Stimulated activated naive B cell treated with anti-CD40 and anti-IgM and Interleukin-4, amounts not matched to agents 10 μg/mL and 1 μg/mL and 100 μg/mL, for 72 hours (primary cell): ENCODE results near the gene PI4KA.
"Not testable (repeated sequence)": the region's sequence is repeated elsewhere in the genome, so short reads cannot be mapped to it uniquely, and the experiment has no call there.

Experiments
- ATAC-seq, 2 donors: fragments of 150-1000 bp; cut with Tn5 transposase; replicated peaks; 2 replicates each; pipeline ENCODE4 v1.10.0; 2021; ENCODE audit warnings: moderate library complexity in 1 of 2
- DNase-seq: peaks from one replicate; pipeline ENCODE4 v3.0.0; 2021
- H3K27ac Mint-ChIP-seq: one replicate; pipeline ENCODE4 v1.8.0; 2022; ENCODE audit warnings: mild to moderate bottlenecking, mixed read lengths
- H3K27me3 Mint-ChIP-seq, 2 donors: one replicate each; pipeline ENCODE4 v1.8.0; 2022; ENCODE audit warnings: mixed read lengths in 2 of 2
- H3K36me3 Mint-ChIP-seq, 2 donors: one replicate each; pipeline ENCODE4 v1.8.0; 2022; ENCODE audit warnings: mixed read lengths in 2 of 2, mild to moderate bottlenecking in 1 of 2
- H3K4me1 Mint-ChIP-seq, 2 donors: one replicate each; pipeline ENCODE4 v1.8.0; 2022; ENCODE audit warnings: mixed read lengths in 2 of 2, mild to moderate bottlenecking in 1 of 2
- H3K4me3 Mint-ChIP-seq, 2 donors: one replicate each; pipeline ENCODE4 v1.8.0; 2022; ENCODE audit warnings: mild to moderate bottlenecking in 2 of 2, mixed read lengths in 2 of 2, moderate library complexity in 1 of 2
- H3K9me3 Mint-ChIP-seq, 2 donors: one replicate each; pipeline ENCODE4 v1.8.0; 2022; ENCODE audit warnings: mixed read lengths in 2 of 2, mild to moderate bottlenecking in 1 of 2

Gene PI4KA

DNA sequence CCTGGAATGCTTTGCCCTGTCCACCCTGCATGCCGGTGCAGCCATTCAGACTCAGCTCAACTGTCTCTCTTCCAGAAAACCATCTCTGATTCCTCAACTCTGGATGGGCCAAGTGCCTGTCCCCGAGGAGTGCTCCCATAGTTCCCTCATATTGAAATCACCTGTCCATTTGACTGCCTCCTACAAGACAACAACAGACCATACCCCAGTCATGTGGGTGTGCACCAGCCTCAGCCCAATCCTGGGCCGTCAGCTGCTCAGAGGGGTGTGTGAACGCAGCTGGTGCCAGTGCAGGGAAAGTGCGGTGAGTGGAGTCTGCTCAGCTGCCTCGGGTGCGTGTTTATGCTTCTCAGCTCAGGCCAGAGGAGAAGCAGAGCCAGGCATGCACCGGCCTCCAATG, 126.2 kb downstream of the PI4KA start:
- not testable (repeated sequence) for ATAC-seq, H3K27me3 Mint-ChIP-seq, H3K9me3 Mint-ChIP-seq, H3K4me3 Mint-ChIP-seq, H3K27ac Mint-ChIP-seq, H3K4me1 Mint-ChIP-seq, DNase-seq
- peaks cover 27 to 38% of the 10 kb centered on the region in 2 donors for H3K36me3 Mint-ChIP-seq

- no peak overlapping the region for H3K27ac Mint-ChIP-seq
- no peaks in the 10 kb centered on the region for H3K9me3 Mint-ChIP-seq
- H3K4me3 Mint-ChIP-seq: no peak overlapping the region
- no peak for DNase-seq
- ATAC-seq: no peak
- no peaks in the 10 kb centered on the region for H3K4me1 Mint-ChIP-seq
- peaks cover 35 to 58% of the 10 kb centered on the region in 2 donors for H3K36me3 Mint-ChIP-seq
- no peaks in the 10 kb centered on the region for H3K27me3 Mint-ChIP-seq
Observed at GRCh38 chr22:20729194-20729593, 129.4 kb downstream of the PI4KA start.

DNA sequence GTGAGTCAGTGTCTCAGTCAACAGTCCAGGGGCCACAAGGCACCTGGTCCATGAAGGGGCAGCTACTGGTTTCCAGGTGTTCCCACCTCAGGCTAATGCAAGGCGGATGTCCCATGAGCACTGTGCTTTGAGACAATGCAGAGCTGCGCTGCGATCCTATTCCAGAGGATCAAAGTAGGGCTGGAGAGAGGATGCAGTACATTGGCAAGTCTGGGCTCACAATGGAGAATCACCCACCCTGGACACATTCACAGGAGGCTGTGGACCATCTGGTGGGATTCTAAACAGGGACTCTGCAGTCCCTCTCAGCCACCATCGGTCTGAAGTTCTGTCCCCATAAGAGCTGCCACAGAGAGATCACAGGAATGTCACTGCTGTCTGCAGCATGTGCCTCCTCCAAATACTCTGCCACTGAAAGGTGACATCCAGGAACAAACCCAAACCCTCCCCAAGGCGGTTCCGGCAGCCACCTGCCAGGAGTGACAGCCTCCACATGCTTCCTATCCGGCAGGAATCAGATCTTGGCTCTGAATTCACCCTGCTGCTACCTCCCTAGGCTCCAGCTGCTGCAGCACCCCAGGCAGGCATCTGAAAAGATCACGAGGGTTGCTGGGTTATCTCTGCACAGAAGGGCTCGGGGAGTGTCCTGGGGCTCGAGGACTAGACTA, 130.0 kb downstream of the PI4KA start:
- ATAC-seq: no peak
- Mint-ChIP-seq H3K27me3 (no peaks in the 10 kb centered on the region), H3K4me3 (no peak overlapping the region), H3K27ac (peak overlapping the region; percentile 47), H3K4me1 (no peaks in the 10 kb centered on the region), H3K9me3 (no peaks in the 10 kb centered on the region), H3K36me3 (peaks cover 35 to 58% of the 10 kb centered on the region in 2 donors)
- DNase-seq: no peak

DNA sequence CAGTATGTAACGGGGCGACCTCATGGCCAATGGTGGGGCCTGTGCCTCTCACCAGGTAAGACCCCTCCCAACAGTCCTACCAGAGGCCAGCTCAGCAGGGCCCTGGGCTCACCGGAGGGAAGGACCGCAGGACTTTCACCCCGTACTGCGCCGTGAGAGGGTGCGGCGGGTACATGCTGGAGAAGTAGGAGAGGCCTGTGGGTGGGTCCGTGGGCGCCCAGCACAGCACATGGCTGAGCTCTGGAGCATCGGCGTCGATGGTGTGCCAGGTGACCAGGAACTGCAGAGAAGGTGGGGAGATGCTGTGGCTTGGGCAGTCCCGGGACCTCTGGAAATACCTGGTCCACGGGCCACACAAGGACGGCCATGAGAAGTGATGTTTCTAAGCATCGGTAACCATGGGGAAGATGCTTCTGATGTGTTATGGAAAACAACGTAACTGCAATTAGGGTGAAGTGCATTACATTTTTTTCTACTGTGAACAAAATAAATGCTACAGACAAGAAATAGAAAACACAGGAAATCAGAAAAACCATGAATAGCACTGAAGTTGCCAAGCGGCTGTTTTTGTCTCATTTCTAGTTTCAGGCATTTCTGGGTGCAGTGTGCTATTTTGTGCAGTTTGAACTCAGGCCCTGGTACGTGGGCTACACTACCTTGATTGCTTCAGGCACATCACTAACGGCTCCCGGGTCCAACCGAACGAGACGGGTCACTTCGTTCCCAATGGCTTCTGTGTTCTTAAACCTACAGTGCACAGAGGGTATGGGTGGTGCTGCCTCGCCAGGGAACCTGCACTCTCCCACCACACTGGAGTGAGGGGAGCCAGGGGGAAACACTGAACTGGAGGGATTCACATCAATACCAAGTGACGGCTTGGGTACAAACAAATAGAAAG, 131.2 kb downstream of the PI4KA start:
- ATAC-seq (no peak), DNase-seq (no peak)
- no peak overlapping the region for H3K4me3 Mint-ChIP-seq
- H3K27ac Mint-ChIP-seq: peak overlapping the region; percentile 20
- peaks cover 0 to 2% of the 10 kb centered on the region in 2 donors for H3K4me1 Mint-ChIP-seq
- peaks cover 33 to 59% of the 10 kb centered on the region in 2 donors for H3K36me3 Mint-ChIP-seq
- no peaks in the 10 kb centered on the region for H3K27me3 Mint-ChIP-seq
- no peaks in the 10 kb centered on the region for H3K9me3 Mint-ChIP-seq

DNA sequence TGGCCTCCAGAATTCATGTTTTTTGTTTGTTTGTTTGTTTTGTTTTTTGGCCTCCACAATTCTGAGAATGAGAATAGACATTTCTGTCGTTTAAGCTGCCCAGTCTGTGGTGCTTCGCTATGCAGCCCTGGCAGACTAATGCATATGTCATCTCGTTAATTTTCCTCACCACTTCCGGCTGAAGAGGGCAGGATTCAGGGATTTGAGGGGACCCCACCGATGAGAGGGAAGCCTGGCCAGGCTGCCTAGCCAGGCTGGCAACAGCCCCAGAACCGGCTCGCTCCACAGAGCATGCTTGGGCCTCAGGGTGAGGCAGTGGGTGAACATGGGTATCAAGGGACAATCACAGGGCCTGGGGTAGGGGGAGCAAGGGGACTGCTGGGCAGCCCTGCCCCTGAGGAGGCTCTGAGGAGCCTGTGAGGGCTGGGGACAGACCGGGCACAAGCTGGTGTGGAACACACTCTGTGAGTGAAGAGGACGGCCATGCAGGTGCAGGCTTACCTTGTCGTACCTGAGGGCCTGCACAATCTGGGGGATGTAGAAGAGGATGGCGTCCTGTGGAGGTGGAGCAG, 132.5 kb downstream of the PI4KA start:
- H3K36me3 Mint-ChIP-seq: peaks cover 33 to 64% of the 10 kb centered on the region in 2 donors
- no peaks in the 10 kb centered on the region for H3K27me3 Mint-ChIP-seq
- peaks cover 9 to 11% of the 10 kb centered on the region in 2 donors for H3K4me1 Mint-ChIP-seq
- no peaks in the 10 kb centered on the region for H3K9me3 Mint-ChIP-seq
- no peak for ATAC-seq
- DNase-seq: no peak
- H3K4me3 Mint-ChIP-seq: no peak overlapping the region
- H3K27ac Mint-ChIP-seq: no peak overlapping the region

DNA sequence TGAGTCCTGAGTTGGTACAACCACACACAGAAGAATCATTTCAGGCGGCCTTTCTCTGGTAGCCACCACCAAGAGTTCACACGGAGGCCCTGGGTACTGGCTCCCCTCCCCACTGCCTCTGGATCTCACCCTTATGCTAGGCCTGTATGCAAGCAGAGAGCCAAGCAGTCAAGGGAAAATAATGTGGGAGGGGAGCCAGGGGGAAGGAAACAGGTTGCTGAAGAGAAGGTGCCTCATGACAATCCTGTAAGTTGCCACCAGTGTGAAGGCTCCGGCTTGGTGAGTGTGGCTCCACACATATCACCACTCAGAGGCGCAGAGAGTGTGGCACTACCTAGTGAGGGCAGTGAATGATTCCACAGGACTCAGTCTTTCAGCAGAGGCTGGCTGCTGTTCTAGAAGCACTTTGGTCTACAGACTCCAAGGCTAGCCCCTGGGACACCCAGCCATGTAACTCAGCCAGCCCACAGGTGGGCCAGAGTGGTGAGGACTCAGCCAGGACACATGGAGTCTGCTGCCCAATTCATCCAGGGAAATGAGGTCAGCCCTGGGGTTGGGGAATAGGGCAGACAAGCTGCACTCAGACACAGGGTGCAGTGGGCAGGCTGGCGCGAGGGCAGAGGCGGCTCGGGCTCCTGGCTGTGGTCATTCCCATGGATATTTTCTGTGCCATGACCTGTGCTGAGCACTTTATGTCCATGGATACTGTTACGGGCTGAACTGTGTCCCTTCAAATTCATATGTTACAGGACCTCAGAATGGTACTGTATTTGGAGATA, 133.7 kb downstream of the PI4KA start:
- Mint-ChIP-seq H3K27ac (no peak overlapping the region), H3K4me1 (peaks cover 14 to 16% of the 10 kb centered on the region in 2 donors), H3K27me3 (no peaks in the 10 kb centered on the region), H3K4me3 (no peak overlapping the region), H3K9me3 (no peaks in the 10 kb centered on the region), H3K36me3 (peaks cover 35 to 67% of the 10 kb centered on the region in 2 donors)
- no peak for DNase-seq
- ATAC-seq: no peak

GRCh38 chr22:20721409-20722218, 137.0 kb downstream of the PI4KA start:
- Mint-ChIP-seq H3K9me3 (no peaks in the 10 kb centered on the region), H3K27me3 (no peaks in the 10 kb centered on the region), H3K27ac (peak overlapping the region; percentile 56), H3K4me1 (peaks cover 20 to 22% of the 10 kb centered on the region in 2 donors), H3K36me3 (peaks cover 22 to 45% of the 10 kb centered on the region in 2 donors), H3K4me3 (no peak overlapping the region)
- ATAC-seq (peak; percentile 74 to 85), DNase-seq (no peak)

GRCh38 chr22:20720692-20721408, 137.8 kb downstream of the PI4KA start:
- no peaks in the 10 kb centered on the region for H3K27me3 Mint-ChIP-seq
- no peaks in the 10 kb centered on the region for H3K9me3 Mint-ChIP-seq
- DNase-seq (no peak), ATAC-seq (no peak)
- no peak overlapping the region for H3K4me3 Mint-ChIP-seq
- peaks cover 21 to 22% of the 10 kb centered on the region in 2 donors for H3K4me1 Mint-ChIP-seq
- H3K36me3 Mint-ChIP-seq: peaks cover 23 to 39% of the 10 kb centered on the region in 2 donors
- H3K27ac Mint-ChIP-seq: peak overlapping the region; percentile 56

- not testable (repeated sequence) for H3K27ac Mint-ChIP-seq, ATAC-seq, H3K4me3 Mint-ChIP-seq, DNase-seq, H3K9me3 Mint-ChIP-seq, H3K27me3 Mint-ChIP-seq
- H3K36me3 Mint-ChIP-seq: peaks cover 16 to 34% of the 10 kb centered on the region in 2 donors
- peaks cover 21 to 22% of the 10 kb centered on the region in 2 donors for H3K4me1 Mint-ChIP-seq
Observed at GRCh38 chr22:20718727-20719126, 139.9 kb downstream of the PI4KA start.

- not testable (repeated sequence) for DNase-seq, H3K27me3 Mint-ChIP-seq, H3K4me3 Mint-ChIP-seq, ATAC-seq, H3K9me3 Mint-ChIP-seq, H3K27ac Mint-ChIP-seq
- Mint-ChIP-seq H3K36me3 (peaks cover 16 to 33% of the 10 kb centered on the region in 2 donors), H3K4me1 (peaks cover 20 to 22% of the 10 kb centered on the region in 2 donors)
Observed at GRCh38 chr22:20717981-20718380, 140.6 kb downstream of the PI4KA start.

DNA sequence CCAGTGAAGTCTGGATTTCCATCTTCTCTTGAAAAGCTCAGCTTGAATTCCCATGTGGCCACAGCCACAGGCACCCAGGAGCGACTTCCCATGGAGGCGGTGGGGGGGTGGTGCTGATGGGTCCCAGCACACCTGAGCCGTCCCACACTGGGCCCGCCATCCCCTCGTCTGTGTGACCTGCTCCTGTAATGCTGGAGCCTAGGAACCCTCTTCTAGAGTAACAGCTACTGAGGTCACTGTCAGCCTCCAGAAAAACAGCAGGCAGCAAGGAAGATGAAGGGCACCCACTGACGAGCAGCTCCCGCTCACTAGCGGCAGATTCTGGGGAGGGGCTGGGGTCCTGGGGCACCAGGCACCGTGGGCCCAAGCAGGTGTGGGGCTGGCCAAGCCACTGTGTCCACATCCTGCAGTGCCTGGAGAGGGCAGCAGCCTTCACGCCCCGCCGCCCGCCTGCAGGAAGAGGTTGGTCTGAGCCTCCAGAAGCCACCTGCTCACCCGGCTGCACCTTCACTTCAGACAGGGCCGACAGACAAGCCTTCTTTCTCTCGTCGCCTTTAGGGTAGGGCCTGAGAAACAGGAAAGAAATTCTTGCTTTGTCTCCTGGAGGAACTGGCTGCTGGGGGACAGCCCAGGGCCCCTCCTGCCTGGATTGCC, 141.3 kb downstream of the PI4KA start:
- Mint-ChIP-seq H3K4me1 (peaks cover 18 to 22% of the 10 kb centered on the region in 2 donors), H3K27ac (peak overlapping the region; percentile 9), H3K36me3 (peaks cover 16 to 28% of the 10 kb centered on the region in 2 donors)
- not testable (repeated sequence) for DNase-seq, H3K9me3 Mint-ChIP-seq, H3K27me3 Mint-ChIP-seq, H3K4me3 Mint-ChIP-seq
- peak; percentile 71 to 75 for ATAC-seq

- not testable (repeated sequence) for ATAC-seq, H3K9me3 Mint-ChIP-seq, H3K4me3 Mint-ChIP-seq, H3K27ac Mint-ChIP-seq, H3K4me1 Mint-ChIP-seq, DNase-seq, H3K27me3 Mint-ChIP-seq
- H3K36me3 Mint-ChIP-seq: peaks cover 26 to 36% of the 10 kb centered on the region in 2 donors
Observed at GRCh38 chr22:20713116-20713515, 145.5 kb downstream of the PI4KA start.
